H9 (cell line): ENCODE data around the gene SERPINB8. TPM values are rescaled to one million over a fixed set of nuclear protein-coding genes. Genes with fewer than 3 reads are reported as not detected.

ENCODE experiments used
- DNase-seq: peaks from one replicate; pipeline ENCODE4 v3.0.0-alpha.2; 2017
- H2AFZ ChIP-seq: one replicate; pipeline ENCODE4 v1.6.1; 2013; ENCODE audit warnings: mild to moderate bottlenecking, low read length, control low read depth, moderate library complexity
- H2AK5ac ChIP-seq: 2 replicates; pipeline ENCODE4 v1.6.1; 2013; ENCODE audit warnings: low read length, control low read depth, mixed read lengths; ENCODE audit not compliant: insufficient read length
- H2BK120ac ChIP-seq: one replicate; pipeline ENCODE4 v1.6.1; 2013; ENCODE audit warnings: low read depth, mild to moderate bottlenecking, low read length, control low read depth, inconsistent platforms; ENCODE audit not compliant: poor library complexity, severe bottlenecking
- H2BK12ac ChIP-seq: 2 replicates; pipeline ENCODE4 v1.6.1; 2013; ENCODE audit warnings: low read length, control low read depth, mixed read lengths, low read depth; ENCODE audit not compliant: insufficient read length
- H2BK15ac ChIP-seq: 2 replicates; pipeline ENCODE4 v1.6.1; 2013; ENCODE audit warnings: low read depth, low read length, control low read depth
- H2BK20ac ChIP-seq: one replicate; pipeline ENCODE4 v1.6.1; 2013; ENCODE audit warnings: low read depth, mild to moderate bottlenecking, low read length, control low read depth, inconsistent platforms; ENCODE audit not compliant: poor library complexity, severe bottlenecking
- H2BK5ac ChIP-seq: 2 replicates; pipeline ENCODE4 v1.6.1; 2013; ENCODE audit warnings: low read length, control low read depth, mixed read lengths; ENCODE audit not compliant: insufficient read length
- H3K14ac ChIP-seq: 2 replicates; pipeline ENCODE4 v1.6.1; 2013; ENCODE audit warnings: low read length, control low read depth; ENCODE audit not compliant: insufficient read depth
- H3K18ac ChIP-seq: 2 replicates; pipeline ENCODE4 v1.6.1; 2013; ENCODE audit warnings: low read depth, mild to moderate bottlenecking, mixed read lengths, low read length, control low read depth; ENCODE audit not compliant: insufficient read length
- H3K23ac ChIP-seq: 2 replicates; pipeline ENCODE4 v1.6.1; 2013; ENCODE audit warnings: low read length, control low read depth, mixed read lengths, low read depth; ENCODE audit not compliant: insufficient read length
- H3K23me2 ChIP-seq: 2 replicates; pipeline ENCODE4 v1.6.1; 2013; ENCODE audit warnings: low read depth, mild to moderate bottlenecking, mixed read lengths, low read length, control low read depth; ENCODE audit not compliant: insufficient read length, poor library complexity, severe bottlenecking
- H3K27ac ChIP-seq: 2 replicates; pipeline ENCODE4 v1.5.1; 2013; ENCODE audit warnings: low read length, control low read depth, mixed read lengths, low read depth; ENCODE audit not compliant: insufficient read length
- H3K27me3 ChIP-seq: 2 replicates; pipeline ENCODE4 v1.6.1; 2013; ENCODE audit warnings: low read length, control low read depth, inconsistent platforms; ENCODE audit not compliant: insufficient read depth
- H3K4ac ChIP-seq: 2 replicates; pipeline ENCODE4 v1.6.1; 2013; ENCODE audit warnings: low read depth, mild to moderate bottlenecking, control low read depth, inconsistent platforms, low read length, moderate library complexity
- H3K4me1 ChIP-seq: 2 replicates; pipeline ENCODE4 v1.6.1; 2013; ENCODE audit warnings: low read length, control low read depth, inconsistent platforms; ENCODE audit not compliant: insufficient read depth
- H3K4me2 ChIP-seq: 2 replicates; pipeline ENCODE4 v1.6.1; 2013; ENCODE audit warnings: low read length, control low read depth, mixed read lengths; ENCODE audit not compliant: insufficient read length, insufficient read depth
- H3K56ac ChIP-seq: 2 replicates; pipeline ENCODE4 v1.6.1; 2013; ENCODE audit warnings: low read depth, mild to moderate bottlenecking, mixed read lengths, low read length, control low read depth; ENCODE audit not compliant: insufficient read length
- H3K79me1 ChIP-seq: 2 replicates; pipeline ENCODE4 v1.6.1; 2013; ENCODE audit warnings: low read depth, mild to moderate bottlenecking, moderate library complexity, low read length, control low read depth, inconsistent platforms; ENCODE audit not compliant: insufficient read depth, poor library complexity, severe bottlenecking
- H3K79me2 ChIP-seq: 2 replicates; pipeline ENCODE4 v1.6.1; 2013; ENCODE audit warnings: low read length, control low read depth, inconsistent platforms; ENCODE audit not compliant: insufficient read depth
- H3K9ac ChIP-seq: 2 replicates; pipeline ENCODE4 v1.6.1; 2013; ENCODE audit warnings: low read length, control low read depth, mixed read lengths; ENCODE audit not compliant: insufficient read length; ENCODE audit errors: extremely low read depth
- H3K9me3 ChIP-seq: one replicate; pipeline ENCODE4 v1.6.1; 2013; ENCODE audit warnings: low read depth, low read length, inconsistent platforms; ENCODE audit not compliant: control insufficient read depth
- H3T11ph ChIP-seq: one replicate; pipeline ENCODE4 v1.6.1; 2013; ENCODE audit warnings: mild to moderate bottlenecking, low read length, control low read depth, inconsistent platforms
- H4K20me1 ChIP-seq: one replicate; pipeline ENCODE4 v1.6.1; 2013; ENCODE audit not compliant: control insufficient read depth, insufficient read length, insufficient read depth
- H4K5ac ChIP-seq: 2 replicates; pipeline ENCODE4 v1.6.1; 2013; ENCODE audit warnings: low read depth, mild to moderate bottlenecking, mixed read lengths, low read length, control low read depth; ENCODE audit not compliant: insufficient read length
- H4K8ac ChIP-seq: replicated peaks from 2 replicates; pipeline ENCODE4 v1.6.1; 2013; ENCODE audit warnings: low read length, control low read depth, mixed read lengths, low read depth; ENCODE audit not compliant: insufficient read length
- H4K91ac ChIP-seq: 2 replicates; pipeline ENCODE4 v1.6.1; 2013; ENCODE audit warnings: low read depth, mild to moderate bottlenecking, moderate library complexity, mixed read lengths, low read length, control low read depth; ENCODE audit not compliant: insufficient read length
- H3K27ac Mint-ChIP-seq, 3 experiments: 2 replicates in 2 of 3; 3 replicates in 1 of 3; pipeline ENCODE4 v1.8.0; 2020 to 2021; ENCODE audit warnings: mixed read lengths in 3 of 3, mild to moderate bottlenecking in 1 of 3, moderate library complexity in 1 of 3
- H3K27me3 Mint-ChIP-seq: 2 replicates; pipeline ENCODE4 v1.8.0; 2021; ENCODE audit warnings: low read depth, mild to moderate bottlenecking, moderate library complexity, mixed read lengths
- H3K36me3 Mint-ChIP-seq, 3 experiments: 2 replicates in 2 of 3; 3 replicates in 1 of 3; pipeline ENCODE4 v1.8.0; 2020 to 2021; ENCODE audit warnings: low read depth in 3 of 3, mixed read lengths in 3 of 3; ENCODE audit not compliant: insufficient read depth in 1 of 3
- H3K4me1 Mint-ChIP-seq, 2 experiments: 2 replicates each; pipeline ENCODE4 v1.8.0; 2020; ENCODE audit warnings: mixed read lengths in 2 of 2
- H3K4me3 Mint-ChIP-seq, 2 experiments: 2 replicates in 1 of 2; 3 replicates in 1 of 2; pipeline ENCODE4 v1.8.0; 2020 to 2021; ENCODE audit warnings: mild to moderate bottlenecking in 2 of 2, mixed read lengths in 2 of 2, moderate library complexity in 1 of 2
- H3K9me3 Mint-ChIP-seq, 2 experiments: 2 replicates in 1 of 2; 3 replicates in 1 of 2; pipeline ENCODE4 v1.8.0; 2020; ENCODE audit warnings: mild to moderate bottlenecking in 2 of 2, mixed read lengths in 2 of 2, moderate library complexity in 1 of 2
- WGBS: extraction: QIAGEN DNeasy Blood & Tissue Kit; methylation state at CpG from one replicate; pipeline ENCODE4 v1.1.7; 2013; ENCODE audit warnings: missing lambda C conversion rate, low lambda C conversion rate, mixed read lengths; ENCODE audit not compliant: insufficient read length; ENCODE audit errors: extremely low coverage; 5-methylcytosine and 5-hydroxymethylcytosine counted together
- total RNA-seq: library from RNA; stranded (reverse); gene quantifications from 2 replicates; pipeline ENCODE4 v1.2.1, GENCODE V29; 2021
- TF ChIP-seq, protein P1 (sequence below): fragments of 200-600 bp; sonication (generic); conservative IDR thresholded peaks from 3 replicates; pipeline ENCODE4 v1.8.0; 2021; ENCODE audit warnings: antibody characterized with exemption, mild to moderate bottlenecking

The SERPINB8 gene
- total RNA-seq, 1 experiment from 2014 or later, result 2.1 TPM

DNA sequence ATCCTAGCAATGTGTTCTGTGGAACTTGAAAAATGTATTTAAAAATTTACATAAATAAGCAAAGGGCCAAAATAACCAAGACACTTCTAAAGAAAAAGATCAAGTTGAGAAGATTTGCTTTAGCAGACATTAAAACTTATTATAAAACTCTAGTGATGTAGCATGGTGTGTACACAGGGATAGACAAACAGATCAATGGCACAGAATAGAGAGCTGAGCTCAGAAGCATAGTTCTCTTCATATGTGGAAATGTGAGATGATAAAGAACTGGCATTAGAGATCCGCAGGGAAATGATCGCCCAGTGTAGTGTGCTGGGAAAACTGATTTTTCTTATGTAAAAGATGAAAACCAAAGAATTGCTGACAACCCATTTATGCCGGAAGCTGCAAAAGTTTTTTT is 39.4 kb downstream of the SERPINB8 start:
- Histone ChIP-seq H3K14ac (no peak overlapping the region), H2AK5ac (no peak overlapping the region), H3K79me2 (no peaks in the 10 kb centered on the region), H2BK12ac (no peak overlapping the region), H2BK20ac (no peak overlapping the region), H4K5ac (no peak overlapping the region), H3K23me2 (no peaks in the 10 kb centered on the region), H3K4me2 (no peak overlapping the region), H2AFZ (no peak overlapping the region), H3T11ph (no peak overlapping the region), H3K18ac (no peak overlapping the region), H3K27me3 (no peaks in the 10 kb centered on the region), H3K4me1 (no peaks in the 10 kb centered on the region), H2BK120ac (no peak overlapping the region), H3K79me1 (no peaks in the 10 kb centered on the region), H3K9me3 (no peaks in the 10 kb centered on the region), H4K20me1 (no peaks in the 10 kb centered on the region), H3K27ac (no peak overlapping the region), H3K4ac (no peak overlapping the region), H4K8ac (no peak overlapping the region), H2BK15ac (no peak overlapping the region), H2BK5ac (no peak overlapping the region), H3K9ac (no peak overlapping the region), H3K56ac (no peak overlapping the region), H3K23ac (no peak overlapping the region), H4K91ac (no peak overlapping the region)
- H3K9me3 Mint-ChIP-seq, result no peaks in the 10 kb centered on the region; a peak in 2 of 5 replicates
- TF ChIP-seq, protein P1, sequence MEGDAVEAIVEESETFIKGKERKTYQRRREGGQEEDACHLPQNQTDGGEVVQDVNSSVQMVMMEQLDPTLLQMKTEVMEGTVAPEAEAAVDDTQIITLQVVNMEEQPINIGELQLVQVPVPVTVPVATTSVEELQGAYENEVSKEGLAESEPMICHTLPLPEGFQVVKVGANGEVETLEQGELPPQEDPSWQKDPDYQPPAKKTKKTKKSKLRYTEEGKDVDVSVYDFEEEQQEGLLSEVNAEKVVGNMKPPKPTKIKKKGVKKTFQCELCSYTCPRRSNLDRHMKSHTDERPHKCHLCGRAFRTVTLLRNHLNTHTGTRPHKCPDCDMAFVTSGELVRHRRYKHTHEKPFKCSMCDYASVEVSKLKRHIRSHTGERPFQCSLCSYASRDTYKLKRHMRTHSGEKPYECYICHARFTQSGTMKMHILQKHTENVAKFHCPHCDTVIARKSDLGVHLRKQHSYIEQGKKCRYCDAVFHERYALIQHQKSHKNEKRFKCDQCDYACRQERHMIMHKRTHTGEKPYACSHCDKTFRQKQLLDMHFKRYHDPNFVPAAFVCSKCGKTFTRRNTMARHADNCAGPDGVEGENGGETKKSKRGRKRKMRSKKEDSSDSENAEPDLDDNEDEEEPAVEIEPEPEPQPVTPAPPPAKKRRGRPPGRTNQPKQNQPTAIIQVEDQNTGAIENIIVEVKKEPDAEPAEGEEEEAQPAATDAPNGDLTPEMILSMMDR, result no peak
- H3K4me3 Mint-ChIP-seq, result no peak overlapping the region
- no peaks in the 10 kb centered on the region; a peak in 1 of 7 replicates for H3K36me3 Mint-ChIP-seq
- no peak overlapping the region for H3K27ac Mint-ChIP-seq
- H3K27me3 Mint-ChIP-seq, result no peaks in the 10 kb centered on the region
- DNase-seq, result no peak
- H3K4me1 Mint-ChIP-seq, result no peaks in the 10 kb centered on the region
- no CpG with 5 or more reads among the region's 3 CpGs for WGBS
